ENCODE data around the gene RPS23. TPM values are rescaled to one million over a fixed set of nuclear protein-coding genes. Genes with fewer than 3 reads are reported as not detected.

Gene RPS23
- total and polyA plus RNA-seq, 2 of the 8 experiments (the other 6 are each of a cell fraction or from before 2014, with no cell fraction given), result 2,559 to 4,867 TPM

DNA sequence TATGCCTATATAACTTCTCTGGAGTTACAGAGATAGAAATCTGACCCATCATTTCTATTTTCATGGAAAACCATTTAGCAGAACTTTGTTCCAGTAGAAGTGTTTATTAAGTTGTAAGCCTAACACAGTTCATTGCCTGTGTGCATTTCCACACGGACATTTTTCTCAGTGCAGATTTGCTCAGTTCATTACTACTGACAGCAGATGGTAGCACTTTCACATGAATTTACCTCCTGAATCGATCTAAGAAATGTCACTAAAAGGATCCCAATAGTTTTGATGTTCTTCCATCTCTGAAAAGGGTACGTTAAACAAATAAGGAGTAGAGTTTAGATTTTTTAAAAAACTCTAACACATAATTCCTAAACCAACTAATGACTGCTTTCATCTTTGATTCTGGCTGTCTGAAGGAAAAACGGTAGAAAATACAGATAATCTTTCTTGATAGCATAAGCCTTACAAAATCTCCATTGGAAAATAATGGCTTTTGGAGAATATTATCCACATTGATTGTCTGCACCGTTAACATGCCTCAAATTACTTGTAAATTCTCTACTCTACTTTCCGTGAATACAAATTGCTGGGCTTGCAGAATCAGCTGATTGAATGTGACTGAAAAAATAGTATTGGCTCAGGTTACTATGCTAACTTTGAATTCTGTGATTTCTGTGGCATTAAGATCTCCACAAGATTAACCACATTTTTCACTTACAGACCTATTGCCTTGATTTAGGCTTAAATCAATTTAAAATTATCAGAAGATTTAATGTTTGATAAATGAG, 33.1 kb downstream of the RPS23 start:
- Histone ChIP-seq H2BK12ac (ENCODE audit: low read depth, low read length) (no peak overlapping the region), H4K5ac (ENCODE audit: insufficient read length, low read depth, low read length) (no peak overlapping the region), H3K79me2 (ENCODE audit: control insufficient read depth in 1 of 2, insufficient read depth in 2 of 2, low read length in 2 of 2) (no peaks in the 10 kb centered on the region; a peak in 1 of 4 replicates), H3K9me3 (ENCODE audit: insufficient read depth in 2 of 2, low read depth in 1 of 2, low read length in 1 of 2) (no peaks in the 10 kb centered on the region), H3K56ac (replicated peaks; ENCODE audit: insufficient read length, low read depth, low read length) (no peak overlapping the region), H2BK20ac (ENCODE audit: low read length) (no peak overlapping the region), H3K4me3 (ENCODE audit: extremely low read depth in 1 of 4, insufficient read depth in 2 of 4, low read depth in 3 of 4, low read length in 4 of 4) (no peak overlapping the region), H2AK5ac (ENCODE audit: low read depth, low read length) (no peak overlapping the region), H3K23ac (ENCODE audit: insufficient read length) (no peak overlapping the region), H2BK5ac (ENCODE audit: low read depth, low read length) (no peak overlapping the region), H4K8ac (ENCODE audit: extremely low read depth, insufficient read depth, low read length) (no peak overlapping the region), H2BK120ac (replicated peaks; ENCODE audit: low read depth, low read length) (no peak overlapping the region), H3K14ac (ENCODE audit: insufficient read length) (no peak overlapping the region), H3K36me3 (ENCODE audit: control insufficient read depth in 2 of 4, insufficient read depth in 4 of 4, low read length in 3 of 4) (no peaks in the 10 kb centered on the region), H2AFZ (ENCODE audit: low read length) (no peak overlapping the region), H3K4me1 (replicated peaks in 1 of 4; ENCODE audit: control insufficient read depth in 3 of 4, insufficient read depth in 4 of 4, low read length in 3 of 4) (no peaks in the 10 kb centered on the region), H3K9ac (replicated peaks in 1 of 4; ENCODE audit: extremely low read depth in 1 of 4, low read depth in 3 of 4, low read length in 3 of 4) (no peak overlapping the region), H4K91ac (replicated peaks; ENCODE audit: insufficient read length, low read length) (no peak overlapping the region), H3K79me1 (ENCODE audit: low read depth, low read length) (no peaks in the 10 kb centered on the region), H3K23me2 (ENCODE audit: low read depth, low read length) (no peaks in the 10 kb centered on the region), H3K4me2 (ENCODE audit: insufficient read depth in 1 of 2, low read depth in 2 of 2, low read length in 2 of 2) (no peak overlapping the region), H2BK15ac (ENCODE audit: low read length) (no peak overlapping the region), H3K27ac (ENCODE audit: low read depth, low read length) (no peak overlapping the region), H3K27me3 (replicated peaks in 1 of 4; ENCODE audit: control insufficient read depth in 3 of 4, extremely low read depth in 1 of 4, insufficient read depth in 3 of 4, low read length in 3 of 4) (no peaks in the 10 kb centered on the region), H3K18ac (ENCODE audit: extremely low read depth, low read length) (no peak overlapping the region), H4K20me1 (replicated peaks in 1 of 2; ENCODE audit: control insufficient read depth in 1 of 2, insufficient read depth in 2 of 2, low read length in 2 of 2) (no peaks in the 10 kb centered on the region), H3K4ac (replicated peaks; ENCODE audit: insufficient read length, low read depth, low read length) (no peak overlapping the region)
- CTCF ChIA-PET (ENCODE audit: partially characterized antibody), result interaction anchor here (0.6 kb wide), 1 partner anchor 271 kb away, joined by 3 read pairs; no protein-coding TSS in a partner anchor
- DNase-seq (ENCODE audit: low read depth in 1 of 2, low spot score in 2 of 2) (no peak), FAIRE-seq (no peak)
- TF ChIP-seq SP2 (IDR thresholded peaks at IDR 0.05; ENCODE audit: low read length) (no peak), SP4 (IDR thresholded peaks at IDR 0.05; ENCODE audit: low read length) (no peak), HDAC2 (IDR thresholded peaks at IDR 0.05; ENCODE audit: borderline replicate concordance in 1 of 2, low read depth in 2 of 2, low read length in 2 of 2) (no peak), POLR2AphosphoS5 (IDR thresholded peaks at IDR 0.05; ENCODE audit: low read depth, low read length) (no peak), RAD21 (IDR thresholded peaks at IDR 0.05 in 1 of 2, conservative IDR thresholded peaks at IDR 0.05 in 1 of 2; ENCODE audit: low read depth in 2 of 2, low read length in 2 of 2) (peak; percentile 35 to 43)
- 88% methylated on average over 6 of the region's 6 CpGs; no CpG with 5 or more reads in 1 of the 2 experiments for WGBS, 2 experiments (ENCODE audit: extremely low coverage in 1 of 2, insufficient coverage in 1 of 2, insufficient read length in 1 of 2, insufficient replicate concordance in 2 of 2, low coverage in 1 of 2, low lambda C conversion rate in 2 of 2, missing lambda C conversion rate in 1 of 2)
- POLR2A ChIA-PET (ENCODE audit: partially characterized antibody), result interaction anchor here (1.5 kb wide), 1 partner anchor 32 kb away, joined by 3 read pairs; no protein-coding TSS in a partner anchor
